VCaP (cell line): ENCODE results near the gene PIKFYVE.

Source experiments
- H3K27ac ChIP-seq: fragments of 450-650 bp; 2 replicates; pipeline ENCODE4 v1.5.1; 2017
- CTCF ChIP-seq: fragments of 450-650 bp; conservative IDR thresholded peaks from 2 replicates; pipeline ENCODE4 v1.5.1; 2017; ENCODE audit warnings: mild to moderate bottlenecking, moderate library complexity

PIKFYVE gene

GRCh38 chr2:208239770-208240493, 26.1 kb upstream of the PIKFYVE start:
- no peak for TF ChIP-seq CTCF
- no peak overlapping the region for H3K27ac ChIP-seq

DNA sequence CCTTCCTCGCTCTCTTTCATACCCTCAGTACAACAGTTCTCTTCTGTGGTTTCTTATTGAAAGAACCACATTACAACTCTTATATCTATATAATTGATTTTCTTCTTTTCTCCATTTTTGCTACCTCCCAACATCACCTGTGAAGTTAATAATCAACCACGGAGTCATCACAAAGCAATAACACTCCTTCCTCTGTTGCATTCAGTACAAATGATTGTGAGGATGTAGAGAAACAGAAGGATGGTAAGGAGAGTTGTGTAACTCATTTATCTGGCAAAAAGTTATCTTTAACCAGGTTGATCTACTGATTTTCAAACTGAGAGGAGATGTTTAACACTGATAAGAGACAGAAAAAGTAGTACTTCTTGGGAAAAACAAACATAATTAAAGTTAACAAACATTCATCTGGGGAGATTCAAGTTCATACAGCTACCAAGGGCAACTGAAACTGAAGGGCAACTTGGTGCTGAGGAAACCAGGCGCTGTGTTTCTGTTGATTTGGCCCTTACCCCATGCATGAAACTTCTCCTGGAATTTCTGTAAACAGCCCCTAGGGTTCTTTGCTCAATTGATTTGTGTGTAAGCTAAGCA, 25.3 kb upstream of the PIKFYVE start:
- no peak for TF ChIP-seq CTCF
- H3K27ac ChIP-seq: peak overlapping the region; percentile 35

DNA sequence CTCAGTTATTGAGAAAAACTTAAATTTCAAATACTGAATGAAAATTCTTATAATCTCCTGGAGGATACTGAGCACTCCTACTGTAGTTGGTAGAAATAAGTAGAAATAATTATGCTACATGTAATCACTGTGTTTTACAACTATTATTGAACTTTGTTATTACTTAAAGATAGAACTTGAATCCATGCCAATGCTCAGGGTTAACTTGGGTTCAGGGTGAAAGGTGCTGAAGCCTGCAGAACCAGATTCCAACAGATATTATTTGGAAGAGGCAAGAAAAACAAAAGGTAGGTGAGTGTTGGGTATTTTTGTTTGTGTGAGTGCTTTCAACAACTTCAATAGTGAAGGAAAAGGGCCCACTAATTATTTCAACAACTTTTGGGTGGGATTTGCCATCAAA, 21.6 kb upstream of the PIKFYVE start:
- no peak overlapping the region for H3K27ac ChIP-seq
- no peak for TF ChIP-seq CTCF

DNA sequence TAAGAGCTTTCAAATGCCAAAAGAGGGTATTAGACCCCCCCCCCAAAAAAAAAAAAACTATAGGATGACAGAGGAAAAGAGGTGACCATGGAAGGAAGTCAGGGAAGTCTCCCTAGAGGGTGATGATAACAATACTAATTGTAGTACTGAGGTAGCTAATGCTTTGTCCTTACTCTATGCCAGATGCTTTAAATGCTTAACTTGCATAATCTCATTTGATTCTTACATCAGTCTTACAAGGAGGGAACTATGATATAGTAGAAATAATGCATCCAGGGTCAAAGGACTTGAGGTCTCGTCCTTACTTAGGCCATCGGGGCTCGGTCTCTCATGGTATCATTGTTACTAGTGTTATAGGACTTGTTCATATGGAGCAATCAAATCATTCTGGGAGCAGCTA, 20.3 kb upstream of the PIKFYVE start:
- H3K27ac ChIP-seq: no peak overlapping the region
- no peak for TF ChIP-seq CTCF

GRCh38 chr2:208248601-208249000, 17.5 kb upstream of the PIKFYVE start:
- TF ChIP-seq CTCF: no peak
- H3K27ac ChIP-seq: peak overlapping the region; percentile 51; the same call in 1 of the 2 replicates

GRCh38 chr2:208249296-208249695, 16.8 kb upstream of the PIKFYVE start:
- TF ChIP-seq CTCF: no peak
- peak overlapping the region; percentile 51 for H3K27ac ChIP-seq

- peak overlapping the region; percentile 51; the same call in 1 of the 2 replicates for H3K27ac ChIP-seq
- no peak for TF ChIP-seq CTCF
Measured at GRCh38 chr2:208250388-208250787, 15.7 kb upstream of the PIKFYVE start.
